ENCODE results near the gene CYB5D1.
A peak's percentile ranks its signal among the peaks of the same experiment; 100 is the strongest.

DNA sequence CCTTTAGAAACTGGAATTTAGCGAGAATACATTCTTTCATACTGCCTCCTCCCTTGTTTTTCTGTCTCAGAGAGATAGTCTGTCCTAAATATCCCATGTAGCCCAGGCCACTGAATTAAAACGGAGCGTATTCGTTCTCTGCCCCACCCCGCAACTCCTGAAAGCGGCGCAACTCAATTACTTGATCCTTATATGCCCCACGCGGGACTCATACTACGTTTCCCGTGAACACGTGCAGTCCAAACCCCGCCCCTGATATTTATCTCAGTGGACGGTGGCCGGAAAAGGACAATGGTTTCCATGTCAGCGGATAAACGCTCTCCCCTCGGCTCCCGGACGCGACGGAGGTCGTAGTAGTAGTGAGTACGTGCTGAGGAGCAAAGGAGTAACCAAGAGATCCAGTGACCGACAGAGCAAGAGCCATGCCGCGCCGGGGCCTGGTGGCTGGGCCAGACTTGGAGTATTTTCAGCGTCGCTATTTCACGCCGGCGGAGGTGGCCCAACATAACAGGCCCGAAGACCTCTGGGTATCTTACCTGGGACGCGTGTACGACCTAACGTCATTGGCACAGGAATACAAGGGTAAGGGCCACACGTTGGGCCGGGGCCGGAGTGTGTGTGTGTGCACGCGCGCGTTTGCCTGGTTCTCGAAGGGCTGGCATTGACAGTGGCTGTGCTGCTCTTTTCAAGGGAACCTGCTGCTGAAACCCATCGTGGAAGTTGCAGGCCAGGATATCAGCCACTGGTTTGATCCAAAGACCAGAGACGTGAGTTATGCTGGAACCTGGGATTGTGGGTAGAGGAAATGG lies at the start of gene CYB5D1:
- TF ChIP-seq POLR2A (IDR thresholded peaks at IDR 0.05; ENCODE audit: low read depth, low read length) (no peak; the same call in none of the 2 replicates), TAF1 (IDR thresholded peaks at IDR 0.05; ENCODE audit: borderline replicate concordance, low read depth, low read length) (no peak), POLR2AphosphoS5 (IDR thresholded peaks at IDR 0.05; ENCODE audit: low read depth, low read length) (peak; percentile 14)

Data from GM12892 (cell line).